Left colon (tissue), 2 donors: ENCODE data around the gene CCDC185. TPM values are rescaled to one million over a fixed set of nuclear protein-coding genes. Genes with fewer than 3 reads are reported as not detected.
"Not testable (repeated sequence)": the region's sequence is repeated elsewhere in the genome, so short reads cannot be mapped to it uniquely, and the experiment has no call there.

Experiments
- ATAC-seq: fragments of 200-7000 bp; cut with Tn5 transposase; one replicate; pipeline ENCODE4 v1.9.1; 2020; ENCODE audit warnings: mild to moderate bottlenecking, moderate library complexity
- DNase-seq, 2 donors: peaks; one replicate each; pipeline ENCODE4 v3.0.0-alpha.2; 2020
- intact Hi-C, 2 donors: fragments of 100-400 bp; cut with DNase I in 1 of 2; cut with micrococcal nuclease in 1 of 2; formaldehyde crosslinking; loops; one replicate each; pipeline versions ENCODE4 v1.11.2 to v1.14.0; 2022; cut with DNase I, micrococcal nuclease
- total RNA-seq, 2 donors: library from RNA; stranded (reverse); fragmentation: NEBNext Ultra II Directional; extraction: Animal tissue kit (Norgen Biotek cat#: 25700); gene quantifications; one replicate each; pipeline ENCODE4 v1.2.1, GENCODE V29; 2021
- donor health status: DM: no; HTN: no; CAD: no.
- donor health status: DM: yes; HTN: yes; CAD: no.

Gene CCDC185
- total RNA-seq, 2 donors from 2014 or later: not detected

- intact Hi-C loops: no loop called here
- DNase-seq (no peak), ATAC-seq (no peak)
Measured at GRCh38 chr1:223386013-223386412, 7.2 kb upstream of the CCDC185 start.

GRCh38 chr1:223390618-223391017 lies 2.6 kb upstream of the CCDC185 start:
- no peak for ATAC-seq
- intact Hi-C loops: no loop called here
- no peak for DNase-seq

- ATAC-seq (no peak), DNase-seq (no peak)
- intact Hi-C loops: no loop called here
Measured at GRCh38 chr1:223394242-223394641, 1.0 kb downstream of the CCDC185 start.

GRCh38 chr1:223394706-223395105 lies 1.5 kb downstream of the CCDC185 start:
- ATAC-seq (no peak), DNase-seq (no peak)
- intact Hi-C loops: no loop called here

GRCh38 chr1:223399393-223399792 lies 6.2 kb downstream of the CCDC185 start:
- intact Hi-C loops, DNase-seq: not testable (repeated sequence)

GRCh38 chr1:223401873-223402789 lies 8.9 kb downstream of the CCDC185 start:
- no peak for ATAC-seq
- intact Hi-C loops: no loop called here
- DNase-seq: no peak

More at GRCh38 chr1:223399393-223399792, 6.2 kb downstream of the CCDC185 start:
- ATAC-seq: not testable (repeated sequence)

- ATAC-seq (no peak), DNase-seq (no peak)
- intact Hi-C loops: no loop called here
Measured at GRCh38 chr1:223402790-223403142, 9.6 kb downstream of the CCDC185 start.

- DNase-seq (no peak), ATAC-seq (no peak)
- intact Hi-C loops: no loop called here
Measured at GRCh38 chr1:223403184-223403815, 10.1 kb downstream of the CCDC185 start.

- no peak for DNase-seq
- intact Hi-C loops: no loop called here
- ATAC-seq: no peak
Measured at GRCh38 chr1:223405507-223405906, 12.3 kb downstream of the CCDC185 start.

GRCh38 chr1:223410036-223410435 lies 16.8 kb downstream of the CCDC185 start:
- no peak for DNase-seq
- intact Hi-C loops: no loop called here
- ATAC-seq: no peak

- DNase-seq (no peak), ATAC-seq (no peak)
- intact Hi-C loops: no loop called here
Measured at GRCh38 chr1:223411309-223411708, 18.1 kb downstream of the CCDC185 start.

GRCh38 chr1:223411710-223412109 lies 18.5 kb downstream of the CCDC185 start:
- ATAC-seq: no peak
- no peak for DNase-seq
- intact Hi-C loops: no loop called here

- intact Hi-C loops: no loop called here
- ATAC-seq (no peak), DNase-seq (no peak)
Measured at GRCh38 chr1:223413216-223413615, 20.0 kb downstream of the CCDC185 start.

GRCh38 chr1:223417444-223417843 lies 24.2 kb downstream of the CCDC185 start:
- ATAC-seq (no peak), DNase-seq (no peak)
- intact Hi-C loops: no loop called here

- ATAC-seq (no peak), DNase-seq (no peak)
- intact Hi-C loops: no loop called here
Measured at GRCh38 chr1:223417903-223418663, 24.9 kb downstream of the CCDC185 start.

- DNase-seq: no peak
- ATAC-seq: no peak
- intact Hi-C loops: no loop called here
Measured at GRCh38 chr1:223419115-223419514, 25.9 kb downstream of the CCDC185 start.

GRCh38 chr1:223419561-223419960 lies 26.3 kb downstream of the CCDC185 start:
- intact Hi-C loops: no loop called here
- ATAC-seq (no peak), DNase-seq (no peak)

GRCh38 chr1:223421025-223421424 lies 27.8 kb downstream of the CCDC185 start:
- intact Hi-C loops: no loop called here
- DNase-seq: no peak
- ATAC-seq: no peak

GRCh38 chr1:223421676-223422075 lies 28.5 kb downstream of the CCDC185 start:
- DNase-seq (no peak), ATAC-seq (no peak)
- intact Hi-C loops: no loop called here

GRCh38 chr1:223422911-223423310 lies 29.7 kb downstream of the CCDC185 start:
- DNase-seq (no peak), ATAC-seq (no peak)
- intact Hi-C loops: no loop called here
